Gastrocnemius medialis (tissue), 4 donors: Measurements from ENCODE around the gene MNAT1. TPM values are rescaled to one million over a fixed set of nuclear protein-coding genes. Genes with fewer than 3 reads are reported as not detected.
A peak's percentile ranks its signal among the peaks of the same experiment; 100 is the strongest.

Experiments
- ATAC-seq, 2 donors: fragments of 150-250 bp; one replicate each; pipeline ENCODE4 v1.9.1; 2016
- DNase-seq, 2 donors: peaks; one replicate each; pipeline ENCODE4 v3.0.0-alpha.2; 2019
- H3K27ac ChIP-seq, 4 donors: fragments of 200-600 bp; sonication (generic); 1 replicate in 1 of 4; 2 replicates in 3 of 4; pipeline ENCODE4 v1.5.1; 2016 to 2018; ENCODE audit warnings: mild to moderate bottlenecking in 2 of 4, moderate library complexity in 1 of 4
- H3K27me3 ChIP-seq, 3 donors: fragments of 200-600 bp; sonication (generic) in 2 of 3; 1 replicate in 1 of 3; 2 replicates in 2 of 3; pipeline versions ENCODE4 v1.5.1 to v1.6.0; 2016 to 2019; ENCODE audit warnings: mild to moderate bottlenecking in 1 of 3, moderate library complexity in 1 of 3
- H3K36me3 ChIP-seq, 2 donors: fragments of 200-600 bp; sonication (generic) in 1 of 2; one replicate each; pipeline ENCODE4 v1.5.1; 2017 to 2018
- H3K4me1 ChIP-seq, 2 donors: fragments of 200-600 bp; sonication (generic) in 1 of 2; one replicate each; pipeline ENCODE4 v1.5.1; 2016 to 2017; ENCODE audit warnings: mild to moderate bottlenecking in 2 of 2
- H3K4me3 ChIP-seq, 4 donors: fragments of 200-600 bp; sonication (generic) in 3 of 4; 1 replicate in 1 of 4; 2 replicates in 3 of 4; pipeline ENCODE4 v1.5.1; 2016 to 2019; ENCODE audit warnings: mild to moderate bottlenecking in 2 of 4
- H3K9me3 ChIP-seq, 3 donors: fragments of 200-600 bp; sonication (generic) in 2 of 3; 1 replicate in 1 of 3; 2 replicates in 2 of 3; pipeline ENCODE4 v1.5.1; 2016 to 2019
- POLR2A ChIP-seq, 2 donors: fragments of 450-650 bp; IDR thresholded peaks; one replicate each; pipeline ENCODE4 v1.6.1; 2017; ENCODE audit warnings: antibody characterized with exemption in 2 of 2, mild to moderate bottlenecking in 2 of 2, moderate library complexity in 2 of 2
- in situ Hi-C, 4 donors: fragments of 200-750 bp; cut with MboI; loops; one replicate each; pipeline versions ENCODE4 v1.15.0 to v1.8.0; 2017; ENCODE audit warnings: low sequenced_read_pairs in 4 of 4
- intact Hi-C: fragments of 100-400 bp; cut with DNase I; formaldehyde crosslinking; loops from one replicate; pipeline ENCODE4 v1.15.1; 2023; ENCODE audit warnings: low total_unique reads
- total RNA-seq, 4 donors: library from RNA; depleted of rRNA; stranded (reverse); fragments of >200 nt; gene quantifications; one replicate each; pipeline versions ENCODE4 v1.1.0 to v1.2.3, GENCODE V29; 2016
- TF ChIP-seq, protein P1 (sequence below), 5 experiments: fragments of 450-650 bp in 3 of 5; fragments of 200-600 bp in 2 of 5; sonication (generic) in 2 of 5; IDR thresholded peaks in 4 of 5; conservative IDR thresholded peaks in 1 of 5; 1 replicate in 4 of 5; 2 replicates in 1 of 5; pipeline ENCODE4 v1.5.1; 2016 to 2019; ENCODE audit warnings: antibody characterized with exemption in 5 of 5, mild to moderate bottlenecking in 3 of 5, moderate library complexity in 3 of 5

MNAT1 gene
- total RNA-seq, 4 donors from 2014 or later = 50.1 to 69.2 (median 62.0) TPM

DNA sequence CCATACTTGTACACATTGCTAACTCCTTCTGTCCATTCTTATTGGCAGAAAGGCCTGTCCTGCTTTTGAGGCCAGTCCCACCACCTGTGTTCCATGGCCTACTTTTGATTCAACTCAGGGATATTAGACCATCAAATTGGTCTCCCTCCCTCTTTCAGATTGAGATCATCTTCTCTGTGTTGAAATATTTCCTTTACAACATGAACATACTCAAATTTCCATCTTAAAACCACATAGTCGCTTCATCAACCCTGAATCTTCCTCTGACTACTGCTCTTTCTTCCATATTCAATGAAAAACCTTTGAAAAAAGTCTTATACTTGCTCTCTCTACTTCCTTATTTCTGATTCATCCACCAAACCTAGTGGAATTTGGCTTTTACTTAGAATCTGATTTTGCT lies 211.4 kb downstream of the MNAT1 start:
- in situ Hi-C loops (no loop called here), intact Hi-C loops (loop anchor here (10.0 kb wide), 1 partner anchor 239 kb away; no protein-coding TSS in a partner anchor)
- Histone ChIP-seq H3K4me1 (peaks cover 56 to 59% of the 10 kb centered on the region in 2 donors), H3K27ac (peak overlapping the region; percentile 56 to 75 (median 66)), H3K4me3 (peak overlapping the region in 1 of 4 donors; percentile 1), H3K9me3 (no peaks in the 10 kb centered on the region), H3K27me3 (no peaks in the 10 kb centered on the region), H3K36me3 (no peaks in the 10 kb centered on the region)
- TF ChIP-seq POLR2A (IDR thresholded peaks at IDR 0.05) = no peak
- TF ChIP-seq, protein P1, sequence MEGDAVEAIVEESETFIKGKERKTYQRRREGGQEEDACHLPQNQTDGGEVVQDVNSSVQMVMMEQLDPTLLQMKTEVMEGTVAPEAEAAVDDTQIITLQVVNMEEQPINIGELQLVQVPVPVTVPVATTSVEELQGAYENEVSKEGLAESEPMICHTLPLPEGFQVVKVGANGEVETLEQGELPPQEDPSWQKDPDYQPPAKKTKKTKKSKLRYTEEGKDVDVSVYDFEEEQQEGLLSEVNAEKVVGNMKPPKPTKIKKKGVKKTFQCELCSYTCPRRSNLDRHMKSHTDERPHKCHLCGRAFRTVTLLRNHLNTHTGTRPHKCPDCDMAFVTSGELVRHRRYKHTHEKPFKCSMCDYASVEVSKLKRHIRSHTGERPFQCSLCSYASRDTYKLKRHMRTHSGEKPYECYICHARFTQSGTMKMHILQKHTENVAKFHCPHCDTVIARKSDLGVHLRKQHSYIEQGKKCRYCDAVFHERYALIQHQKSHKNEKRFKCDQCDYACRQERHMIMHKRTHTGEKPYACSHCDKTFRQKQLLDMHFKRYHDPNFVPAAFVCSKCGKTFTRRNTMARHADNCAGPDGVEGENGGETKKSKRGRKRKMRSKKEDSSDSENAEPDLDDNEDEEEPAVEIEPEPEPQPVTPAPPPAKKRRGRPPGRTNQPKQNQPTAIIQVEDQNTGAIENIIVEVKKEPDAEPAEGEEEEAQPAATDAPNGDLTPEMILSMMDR (IDR thresholded peaks at IDR 0.05 in 4 of 5, conservative IDR thresholded peaks at IDR 0.05 in 1 of 5) = no peak
- DNase-seq (no peak), ATAC-seq (peak; percentile 51 to 64)

DNA sequence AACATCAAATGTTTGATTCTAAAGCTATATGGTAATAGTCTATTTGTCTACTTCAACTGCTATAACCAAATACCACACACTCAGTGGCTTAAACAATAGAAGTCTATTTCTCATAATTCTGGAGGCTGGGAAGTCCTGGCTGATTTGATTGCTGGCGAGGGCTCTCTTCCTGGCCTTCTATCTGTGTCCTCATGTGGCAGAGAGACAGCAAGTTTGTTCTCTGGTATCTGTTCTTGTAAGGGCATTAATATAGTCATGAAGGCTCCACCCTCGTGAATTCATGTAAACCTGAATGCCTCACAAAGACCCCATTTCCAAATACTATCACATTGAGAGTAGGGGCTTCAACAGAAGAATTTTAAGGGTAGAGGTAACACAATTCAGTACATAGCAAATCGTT lies 212.2 kb downstream of the MNAT1 start:
- Histone ChIP-seq H3K9me3 (no peaks in the 10 kb centered on the region), H3K4me3 (no peak overlapping the region), H3K4me1 (peaks cover 64 to 67% of the 10 kb centered on the region in 2 donors), H3K27me3 (no peaks in the 10 kb centered on the region), H3K27ac (peak overlapping the region; percentile 56 to 75 (median 66)), H3K36me3 (no peaks in the 10 kb centered on the region)
- in situ Hi-C loops = no loop called here
- ATAC-seq = peak; percentile 37 to 45
- TF ChIP-seq, protein P1 (IDR thresholded peaks at IDR 0.05 in 4 of 5, conservative IDR thresholded peaks at IDR 0.05 in 1 of 5) = no peak
- no peak for TF ChIP-seq POLR2A (IDR thresholded peaks at IDR 0.05)
- intact Hi-C loops = loop anchor here (10.0 kb wide), 1 partner anchor 238 kb away; no protein-coding TSS in a partner anchor
- DNase-seq = no peak

GRCh38 chr14:60951776-60952435 lies 217.3 kb downstream of the MNAT1 start:
- Histone ChIP-seq H3K4me1 (peaks cover 24 to 34% of the 10 kb centered on the region in 2 donors), H3K4me3 (no peak overlapping the region), H3K9me3 (peaks cover 0 to 4% (median 0%) of the 10 kb centered on the region in 3 donors), H3K36me3 (peaks cover 0 to 6% of the 10 kb centered on the region in 2 donors), H3K27ac (peak overlapping the region in 2 of 4 donors; percentile 42 to 59), H3K27me3 (no peaks in the 10 kb centered on the region)
- DNase-seq (no peak), ATAC-seq (peak in 1 of 2 donors; percentile 30)
- in situ Hi-C loops = no loop called here
- intact Hi-C loops = no loop called here
- TF ChIP-seq, protein P1 (IDR thresholded peaks at IDR 0.05 in 4 of 5, conservative IDR thresholded peaks at IDR 0.05 in 1 of 5) = no peak
- TF ChIP-seq POLR2A (IDR thresholded peaks at IDR 0.05) = no peak

DNA sequence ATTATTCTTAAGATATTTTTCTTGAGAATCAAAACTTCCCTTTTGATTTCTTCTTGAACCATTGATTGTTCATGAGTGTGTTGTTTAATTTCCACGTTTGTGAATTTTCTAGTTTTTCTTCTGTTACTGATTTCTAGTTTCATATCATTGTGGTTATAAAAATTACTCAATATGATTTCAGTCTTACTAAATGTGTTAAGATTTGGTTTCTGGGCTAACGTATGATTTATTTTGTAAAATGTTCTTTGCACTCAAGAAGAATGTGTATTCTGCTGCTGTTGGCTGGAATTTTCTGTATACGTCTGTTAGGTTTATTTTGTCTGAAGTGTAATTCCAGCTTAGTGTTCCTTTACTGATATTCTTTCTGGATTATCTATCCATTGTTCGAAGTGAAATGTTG lies 221.6 kb downstream of the MNAT1 start:
- in situ Hi-C loops = no loop called here

More for the DNA sequence above, 221.6 kb downstream of the MNAT1 start:
- Histone ChIP-seq H3K4me1 (peaks cover 8 to 11% of the 10 kb centered on the region in 2 donors), H3K4me3 (no peak overlapping the region), H3K27me3 (no peaks in the 10 kb centered on the region), H3K36me3 (peaks cover 0 to 6% of the 10 kb centered on the region in 2 donors), H3K27ac (no peak overlapping the region), H3K9me3 (peaks cover 0 to 19% (median 7%) of the 10 kb centered on the region in 3 donors)
- ATAC-seq (no peak), DNase-seq (no peak)
- TF ChIP-seq, protein P1 (IDR thresholded peaks at IDR 0.05 in 4 of 5, conservative IDR thresholded peaks at IDR 0.05 in 1 of 5) = no peak
- no peak for TF ChIP-seq POLR2A (IDR thresholded peaks at IDR 0.05)
- intact Hi-C loops = no loop called here
